ENCODE results near the gene SPEG. TPM values are rescaled to one million over a fixed set of nuclear protein-coding genes. Genes with fewer than 3 reads are reported as not detected.

Gene SPEG
- total RNA-seq, 1 experiment from 2014 or later = 55.3 TPM

GRCh38 chr2:219459460-219460311 lies 25.0 kb downstream of the SPEG start:
- Mint-ChIP-seq H3K4me3 (peak overlapping the region; percentile 30; the same call in 1 of the 2 replicates), H3K9me3 (no peaks in the 10 kb centered on the region), H3K4me1 (peaks cover 31% of the 10 kb centered on the region), H3K27me3 (ENCODE audit: low read depth) (no peaks in the 10 kb centered on the region), H3K36me3 (peaks cover 8% of the 10 kb centered on the region; the same call in 1 of the 2 replicates), H3K27ac (no peak overlapping the region; the same call in 1 of the 2 replicates)
- ATAC-seq (peak; percentile 65), DNase-seq (ENCODE audit: low spot score) (peak; percentile 85)
- ChIA-PET POLR2A (interaction anchor here (1.0 to 1.2 kb wide), 3 partner anchors 11 to 50 kb away, joined by 3 to 4 read pairs (median 3); partner anchors contain the start of gene GMPPA), CTCF (interaction anchor here (0.6 to 5.6 kb wide), 49 partner anchors 9 to 215 kb away, joined by 3 to 121 read pairs (median 6); partner anchors contain the start of genes CHPF, DES, DNAJB2 and DNPEP)
- no peak for TF ChIP-seq HMGA2 (CRISPR knock-in tag; IDR thresholded peaks at IDR 0.05)
- 0 out of 2 replicates have a peak, but pooled peaks have one; percentile 31 for TF ChIP-seq ARID4B (CRISPR knock-in tag; IDR thresholded peaks at IDR 0.05; ENCODE audit: borderline replicate concordance)
- TF ChIP-seq ZNF121 (CRISPR knock-in tag; IDR thresholded peaks at IDR 0.05) = peak; percentile 97
- peak; percentile 94 for TF ChIP-seq CTCF (IDR thresholded peaks at IDR 0.05)

GRCh38 chr2:219460424-219460926 lies 25.8 kb downstream of the SPEG start:
- peak; percentile 69 for DNase-seq (ENCODE audit: low spot score)
- ChIA-PET POLR2A (interaction anchor here (0.6 to 1.4 kb wide), 5 partner anchors 12 to 288 kb away, joined by 3 to 5 read pairs (median 3); partner anchors contain the start of genes GMPPA and SPEG), CTCF (interaction anchor here (0.6 to 5.6 kb wide), 26 partner anchors 12 to 216 kb away, joined by 3 to 104 read pairs (median 12); partner anchors contain the start of genes DES, DNPEP, GMPPA and SPEG)
- H3K9me3 Mint-ChIP-seq = no peaks in the 10 kb centered on the region
- peak overlapping the region; percentile 30; the same call in 1 of the 2 replicates for H3K4me3 Mint-ChIP-seq
- ATAC-seq = peak; percentile 62
- H3K4me1 Mint-ChIP-seq = peaks cover 31% of the 10 kb centered on the region
- H3K36me3 Mint-ChIP-seq = peaks cover 8% of the 10 kb centered on the region; the same call in 1 of the 2 replicates
- no peak overlapping the region; the same call in 1 of the 2 replicates for H3K27ac Mint-ChIP-seq
- TF ChIP-seq CREM (CRISPR knock-in tag; IDR thresholded peaks at IDR 0.05) (no peak), ZBTB21 (CRISPR knock-in tag; IDR thresholded peaks at IDR 0.05; ENCODE audit: borderline replicate concordance) (0 out of 2 replicates have a peak, but pooled peaks have one; percentile 36), ZBTB43 (CRISPR knock-in tag; IDR thresholded peaks at IDR 0.05) (no peak), STAT6 (CRISPR knock-in tag; conservative IDR thresholded peaks at IDR 0.05; ENCODE audit: low read depth) (no peak), MXD4 (CRISPR knock-in tag; IDR thresholded peaks at IDR 0.05; ENCODE audit: borderline replicate concordance) (no peak), ZNF281 (CRISPR knock-in tag; IDR thresholded peaks at IDR 0.05) (peak; percentile 31; the same call in 1 of the 2 replicates), ZNF423 (CRISPR knock-in tag; IDR thresholded peaks at IDR 0.05) (peak; percentile 36; the same call in 1 of the 2 replicates)
- no peaks in the 10 kb centered on the region for H3K27me3 Mint-ChIP-seq (ENCODE audit: low read depth)
